RCC 7860 (cell line): ENCODE data around the gene TTC39A.

ENCODE experiments used
- DNase-seq: peaks from one replicate; pipeline ENCODE4 v3.0.0-alpha.2; 2015; ENCODE audit warnings: low spot score
- FAIRE-seq: peaks from 2 replicates; lab custom pipeline; 2012; peaks lifted over from hg19 to GRCh38; lab: Jason Lieb, UNC

TTC39A gene

GRCh38 chr1:51330331-51331201 is at the start of gene TTC39A:
Gene TTC39A, minus strand, starts transcription at chr1:51330562. Its CDS starts 85 bp downstream, at chr1:51330477.
- no peak for FAIRE-seq
- DNase-seq, result no peak

DNA sequence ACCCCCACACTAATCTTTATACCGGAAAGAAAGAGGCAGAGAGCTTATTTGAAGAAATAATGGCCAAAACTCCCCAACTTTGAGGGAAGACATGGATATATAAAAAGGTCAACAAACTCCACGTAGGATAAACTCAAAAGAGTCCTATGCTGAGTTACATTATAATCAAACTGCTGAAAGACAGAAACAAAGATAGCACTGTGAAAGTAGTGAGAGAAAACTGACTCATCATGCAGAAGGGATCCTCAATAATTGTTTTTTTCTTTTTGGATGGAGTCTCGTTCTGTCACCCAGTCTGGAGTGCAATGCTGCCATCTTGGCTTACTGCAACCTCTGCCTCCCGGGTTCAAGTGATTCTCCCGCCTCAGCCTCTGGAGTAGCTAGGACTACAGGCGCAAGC is 48.5 kb upstream of the TTC39A start:
- FAIRE-seq, result no peak
- DNase-seq, result no peak

GRCh38 chr1:51373898-51374297 is 43.5 kb upstream of the TTC39A start:
- no peak for DNase-seq
- no peak for FAIRE-seq

DNA sequence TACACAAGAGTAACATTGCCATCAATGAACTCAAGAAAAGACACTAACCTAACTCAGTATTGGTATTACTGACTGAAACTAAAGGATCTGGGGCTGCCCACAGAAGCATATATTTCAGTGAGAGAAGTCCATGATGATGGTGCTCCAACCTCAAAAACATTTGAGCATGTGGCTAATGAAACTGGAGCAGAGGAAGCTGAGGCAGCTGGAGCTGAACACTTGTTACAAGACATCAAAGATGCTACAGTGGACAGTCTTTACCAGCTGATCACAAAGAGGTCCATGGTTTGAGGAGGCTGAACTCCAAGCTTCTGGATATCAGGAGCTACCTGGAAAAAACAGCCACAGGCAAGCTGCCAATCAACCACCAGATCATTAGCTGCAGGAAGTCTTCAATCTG is 42.2 kb upstream of the TTC39A start:
- DNase-seq (no peak), FAIRE-seq (no peak)

DNA sequence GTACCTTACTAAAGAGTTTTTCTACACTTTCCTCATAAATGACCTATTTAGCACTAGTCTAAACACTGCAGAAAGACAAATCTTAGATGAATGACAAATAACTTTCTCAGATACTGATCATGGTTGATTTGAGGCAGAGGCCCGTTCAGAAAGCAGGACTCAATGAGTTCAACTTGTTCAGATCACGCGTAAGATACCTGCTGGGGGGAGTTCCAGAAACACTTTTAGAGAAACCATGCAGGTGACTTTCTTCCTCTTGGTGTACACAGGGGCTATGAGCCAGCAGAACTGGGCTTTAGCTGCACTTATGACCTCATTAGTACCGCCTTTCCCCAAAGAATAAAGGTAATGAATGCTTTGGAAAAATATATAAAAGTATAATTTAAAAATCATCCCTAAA is 38.8 kb upstream of the TTC39A start:
- FAIRE-seq (no peak), DNase-seq (no peak)

DNA sequence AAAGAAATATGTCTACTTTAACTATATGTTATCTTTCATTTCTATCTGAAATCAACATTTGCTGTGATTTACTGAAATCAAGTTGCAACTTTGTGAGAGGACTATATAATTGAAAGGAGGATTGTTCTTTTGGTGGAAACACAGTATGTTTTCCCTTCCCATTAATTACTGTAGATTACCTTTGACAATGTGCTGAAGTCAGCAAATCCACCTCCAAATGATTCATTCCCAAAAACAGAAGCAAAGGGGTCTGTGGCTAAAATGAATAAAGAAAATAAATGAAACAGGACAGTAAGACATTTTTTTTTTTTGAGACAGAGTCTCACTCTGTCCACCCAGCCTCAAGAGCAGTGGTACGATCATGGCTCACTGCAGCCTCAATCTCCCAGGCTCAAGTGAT is 35.4 kb upstream of the TTC39A start:
- FAIRE-seq, result no peak

GRCh38 chr1:51359879-51360278 is 29.5 kb upstream of the TTC39A start:
- DNase-seq (no peak), FAIRE-seq (no peak)

More for the DNA sequence above, 35.4 kb upstream of the TTC39A start:
- no peak for DNase-seq

GRCh38 chr1:51355382-51355781 is 25.0 kb upstream of the TTC39A start:
- DNase-seq, result no peak

DNA sequence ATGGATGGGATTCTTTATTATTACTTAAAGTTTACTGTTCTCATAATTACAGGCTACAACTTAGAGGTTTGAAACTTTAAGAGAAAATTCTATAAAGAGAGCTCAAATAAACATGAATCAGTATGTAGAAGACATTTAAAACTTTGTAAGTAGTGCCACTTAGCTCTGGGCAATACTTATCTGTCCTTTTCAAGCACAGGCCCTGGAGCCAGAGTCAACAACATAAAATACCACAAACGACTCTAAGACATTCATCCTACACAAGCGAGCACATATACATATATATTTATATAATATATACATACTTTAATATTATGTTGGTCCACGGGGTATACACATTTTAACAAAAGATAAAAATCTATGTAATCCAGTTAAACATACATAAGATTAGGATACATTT is 24.1 kb upstream of the TTC39A start:
- no peak for DNase-seq
- FAIRE-seq, result peak; percentile 40

More at GRCh38 chr1:51355382-51355781, 25.0 kb upstream of the TTC39A start:
- no peak for FAIRE-seq

DNA sequence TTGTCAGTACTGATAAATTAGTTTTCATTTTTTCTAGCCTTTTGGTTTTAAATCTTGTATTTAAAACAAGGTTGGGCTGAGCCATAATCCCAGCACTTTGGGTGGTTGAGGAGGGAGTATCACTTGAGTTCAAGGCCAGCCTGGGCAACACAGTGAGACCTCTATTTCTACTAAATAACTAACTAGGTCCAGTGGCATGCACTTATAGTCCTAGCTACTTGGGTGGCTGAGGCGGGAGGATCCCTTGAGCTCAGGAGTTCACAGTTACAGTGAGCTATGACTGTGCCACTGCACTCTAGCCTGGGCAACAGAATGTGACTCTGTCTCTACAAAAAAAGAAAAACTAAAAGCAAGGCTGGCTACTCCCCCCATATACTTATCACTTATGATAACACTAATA is 21.5 kb upstream of the TTC39A start:
- no peak for FAIRE-seq

GRCh38 chr1:51349862-51350261 is 19.5 kb upstream of the TTC39A start:
- DNase-seq (no peak), FAIRE-seq (no peak)

More for the DNA sequence above, 21.5 kb upstream of the TTC39A start:
- DNase-seq, result no peak

- FAIRE-seq (no peak), DNase-seq (no peak)
These were observed 17.8 kb upstream of the TTC39A start for GRCh38 chr1:51348147-51348527.

GRCh38 chr1:51347398-51348146 is 17.2 kb upstream of the TTC39A start:
- no peak for DNase-seq

DNA sequence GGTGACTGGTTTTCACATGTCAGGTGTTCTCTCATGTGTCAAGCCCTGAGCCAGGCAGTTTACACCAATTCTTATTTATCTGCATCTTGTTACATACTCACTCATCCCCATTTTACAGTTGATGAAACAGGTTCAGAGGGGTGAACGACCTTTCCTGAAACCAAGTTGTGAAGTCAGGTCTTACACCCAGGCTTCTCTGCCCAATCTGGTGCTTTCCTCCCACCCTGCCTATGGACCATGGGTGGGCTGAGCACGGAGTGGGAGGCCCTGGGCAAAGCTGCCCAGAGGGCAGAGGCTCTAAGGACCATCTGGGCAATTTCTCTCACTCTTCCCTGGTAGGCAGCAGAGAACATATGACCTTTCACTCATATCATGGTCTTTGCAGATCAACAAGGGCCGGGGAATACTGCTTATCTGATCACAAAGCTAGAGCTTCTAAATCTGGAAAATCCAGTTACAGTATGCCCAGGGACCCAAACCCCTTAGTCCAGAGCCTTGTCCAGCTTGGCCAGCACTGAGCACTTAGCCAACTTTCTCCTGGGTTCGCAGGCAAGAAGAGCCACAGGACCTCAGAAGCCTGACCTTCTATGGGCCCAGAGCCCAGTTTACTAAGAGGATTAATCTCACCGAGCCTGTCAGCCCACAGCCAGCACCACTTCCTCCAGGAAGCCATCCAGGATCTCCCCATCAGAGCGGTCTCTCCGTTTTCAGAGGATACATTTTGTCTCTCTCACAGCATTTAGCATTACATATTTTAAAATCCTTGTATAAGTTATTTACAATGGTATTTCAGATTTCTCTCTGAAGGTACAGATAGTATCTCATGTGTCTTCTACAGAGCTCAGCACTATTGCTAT is 16.0 kb upstream of the TTC39A start:
- FAIRE-seq (no peak), DNase-seq (no peak)

More at GRCh38 chr1:51347398-51348146, 17.2 kb upstream of the TTC39A start:
- no peak for FAIRE-seq

DNA sequence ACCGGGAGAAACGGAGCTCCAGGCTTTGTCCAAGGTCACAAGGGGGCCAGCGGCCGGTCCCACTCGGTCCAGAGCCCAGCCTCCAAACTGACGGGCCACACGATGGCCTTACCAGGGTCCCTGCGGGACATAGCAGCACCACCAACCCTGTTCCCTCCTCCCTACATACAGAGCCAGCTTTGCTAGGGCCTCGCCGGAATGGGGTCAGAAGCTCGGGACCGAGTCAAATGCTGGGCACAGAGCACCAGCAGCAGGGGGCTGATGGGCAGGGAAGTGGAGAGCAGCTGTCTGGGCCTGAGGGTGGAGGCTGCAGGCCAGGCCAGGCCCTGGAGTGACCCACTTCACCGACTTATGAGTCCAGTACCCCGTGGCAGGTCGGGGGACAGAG is 14.9 kb upstream of the TTC39A start:
- no peak for DNase-seq
- no peak for FAIRE-seq

DNA sequence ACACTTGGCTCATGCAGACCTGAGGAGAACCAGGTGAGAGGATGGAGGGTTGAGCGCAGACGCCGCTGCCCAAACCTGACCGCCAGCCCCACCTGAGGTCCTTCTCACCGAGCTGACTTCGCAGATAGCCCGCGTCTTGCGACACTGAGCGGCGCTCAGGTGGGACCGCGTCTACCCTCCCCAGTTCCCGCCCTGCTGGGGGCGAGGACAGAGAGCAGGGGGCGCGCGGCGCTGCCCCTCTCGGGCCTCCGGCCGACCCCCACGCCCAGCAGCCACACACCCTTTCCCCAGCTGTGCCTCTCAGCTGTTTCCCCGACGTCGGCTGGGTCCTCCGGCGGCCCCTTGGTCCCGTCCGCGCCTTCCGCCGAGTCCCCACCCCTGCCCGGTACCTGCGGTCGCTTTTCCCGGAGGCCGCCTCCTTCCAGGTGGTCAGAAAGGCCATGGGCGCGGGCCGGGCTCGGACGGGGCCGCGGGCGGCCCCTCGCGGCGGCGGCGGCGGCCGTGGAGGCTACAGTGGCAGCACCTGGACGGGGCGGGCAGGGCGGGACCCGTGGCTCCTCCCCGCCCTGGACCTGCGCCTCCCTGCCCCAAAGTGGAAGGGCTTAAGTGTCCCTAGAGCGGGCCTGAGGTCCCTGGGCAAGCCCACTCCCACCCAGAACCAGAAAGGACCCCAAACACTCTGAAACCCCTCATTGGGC is 14.4 kb upstream of the TTC39A start:
- FAIRE-seq (no peak), DNase-seq (no peak)

- FAIRE-seq (no peak), DNase-seq (no peak)
These were observed 13.9 kb upstream of the TTC39A start for GRCh38 chr1:51344276-51344601.

GRCh38 chr1:51343624-51344023 is 13.3 kb upstream of the TTC39A start:
- DNase-seq, result no peak
- FAIRE-seq, result no peak

DNA sequence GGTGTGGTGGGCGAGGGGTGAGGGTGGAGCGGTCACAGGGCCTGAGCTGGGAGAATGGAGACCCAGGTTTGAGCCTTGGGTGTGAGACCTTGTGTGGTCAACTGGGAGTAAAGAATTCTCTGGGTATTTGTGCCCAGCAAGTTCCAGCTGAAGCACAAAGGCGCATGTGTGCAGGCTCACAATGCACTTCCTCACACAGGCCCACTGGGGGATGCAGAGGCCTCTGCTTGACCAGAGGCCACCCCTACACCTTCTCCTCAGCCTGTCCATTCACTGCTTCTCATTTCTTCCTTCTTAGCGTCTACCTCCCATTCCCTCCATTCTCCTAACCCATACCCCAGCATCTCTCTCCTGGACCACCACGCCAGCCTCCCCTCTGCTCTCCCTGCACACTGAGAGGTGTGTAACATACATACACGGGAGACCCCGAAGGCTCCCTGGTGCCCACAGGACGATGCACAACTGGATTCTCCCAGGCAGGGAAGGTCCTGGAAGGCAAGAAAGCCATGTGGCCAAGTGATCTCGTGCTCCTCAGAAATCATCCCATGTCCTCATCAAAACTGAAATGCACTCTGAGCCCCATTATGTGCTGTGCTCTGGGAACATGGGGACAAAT is 12.3 kb upstream of the TTC39A start:
- FAIRE-seq, result no peak

DNA sequence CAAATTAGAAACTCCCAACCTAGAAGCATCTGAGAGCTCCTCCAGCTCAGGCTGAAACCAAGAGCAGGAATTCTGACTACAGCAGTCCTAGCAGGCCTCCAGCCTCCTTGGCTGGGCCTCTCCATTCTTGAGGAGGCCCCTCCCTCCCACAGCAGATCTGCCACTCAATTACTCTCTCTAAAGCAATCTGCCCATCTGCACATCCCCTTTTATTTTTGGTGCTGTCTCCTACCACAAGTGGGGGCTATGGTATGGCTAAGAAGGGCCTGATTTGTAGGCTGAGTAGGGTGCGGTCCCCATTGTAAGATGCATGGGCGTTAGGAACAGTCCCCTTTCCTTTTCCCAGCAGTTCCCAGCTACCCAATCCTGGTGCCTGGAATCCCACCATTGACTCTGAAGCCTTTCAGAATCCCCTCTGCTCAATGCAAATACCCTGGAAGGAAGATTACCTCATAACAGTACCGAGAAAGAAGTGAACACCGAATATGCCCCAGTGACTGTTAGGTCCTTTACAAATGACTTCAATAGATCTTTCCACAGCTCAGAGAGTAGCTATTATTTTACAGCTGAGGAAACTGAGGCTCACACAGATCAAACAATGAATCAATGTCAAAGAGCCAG is 11.6 kb upstream of the TTC39A start:
- FAIRE-seq (no peak), DNase-seq (no peak)

More for the DNA sequence above, 12.3 kb upstream of the TTC39A start:
- no peak for DNase-seq
